Posterior vena cava (tissue), 2 donors: ENCODE measurements around the gene PEDS1. TPM values are rescaled to one million over a fixed set of nuclear protein-coding genes. Genes with fewer than 3 reads are reported as not detected.
A peak's percentile ranks its signal among the peaks of the same experiment; 100 is the strongest.
"Not testable (repeated sequence)": the region's sequence is repeated elsewhere in the genome, so short reads cannot be mapped to it uniquely, and the experiment has no call there.

Experiments
- DNase-seq: peaks from one replicate; pipeline ENCODE4 v3.0.0-alpha.2; 2020; ENCODE audit warnings: low spot score
- intact Hi-C, 2 donors: fragments of 100-400 bp; cut with DNase I; formaldehyde crosslinking; loops; one replicate each; pipeline versions ENCODE4 v1.14.1 to v1.14.2; 2022 to 2023
- total RNA-seq, 2 donors: library from RNA; stranded (reverse); fragmentation: NEBNext Ultra II Directional; extraction: Animal tissue kit (Norgen Biotek cat#: 25700); gene quantifications; one replicate each; pipeline ENCODE4 v1.2.1, GENCODE V29; 2021
- donor health status: DM: yes; HTN: yes; CAD: no.
- donor health status: DM: yes; HTN: yes; CAD: no.

The PEDS1 gene
- total RNA-seq, 2 donors from 2014 or later: 31.5 to 35.5 TPM

GRCh38 chr20:50174456-50174855 is 20.9 kb upstream of the PEDS1 start:
- intact Hi-C loops: loop anchor here (5.0 to 10.0 kb wide), 3 partner anchors 52 to 192 kb away; partner anchors contain the start of gene SNAI1 (in 2 of the 2)
- no peak for DNase-seq

- peak; percentile 93 for DNase-seq
- intact Hi-C loops: loop anchor here (5.0 to 10.0 kb wide), 3 partner anchors 50 to 190 kb away; partner anchors contain the start of gene SNAI1 (in 2 of the 2)
Observed at GRCh38 chr20:50172347-50173013, 19.0 kb upstream of the PEDS1 start.

- intact Hi-C loops: loop anchor here (2.0 to 10.0 kb wide), 4 partner anchors 48 to 188 kb away; partner anchors contain the start of gene SNAI1 (in 2 of the 2)
- DNase-seq: no peak
Observed at GRCh38 chr20:50170549-50171220, 17.2 kb upstream of the PEDS1 start.

- DNase-seq: peak; percentile 90
- intact Hi-C loops: loop anchor here in 1 of 2 donors (5.0 kb wide), 1 partner anchor 37 kb away; no protein-coding TSS in a partner anchor
Observed at GRCh38 chr20:50169329-50169823, 15.9 kb upstream of the PEDS1 start.

- DNase-seq: peak; percentile 98
- intact Hi-C loops: loop anchor here in 1 of 2 donors (5.0 kb wide), 1 partner anchor 34 kb away; no protein-coding TSS in a partner anchor
Observed at GRCh38 chr20:50165684-50166554, 12.4 kb upstream of the PEDS1 start.

GRCh38 chr20:50163570-50164317 is 10.2 kb upstream of the PEDS1 start:
- intact Hi-C loops: no loop called here
- DNase-seq: no peak

GRCh38 chr20:50161494-50161893 is 8.0 kb upstream of the PEDS1 start:
- DNase-seq, intact Hi-C loops: not testable (repeated sequence)

- peak; percentile 83 for DNase-seq
- intact Hi-C loops: no loop called here
Observed at GRCh38 chr20:50153153-50153499, 397 bp downstream of the PEDS1 start.

- intact Hi-C loops: no loop called here
Observed at GRCh38 chr20:50152394-50153152, 950 bp downstream of the PEDS1 start.

GRCh38 chr20:50151034-50151743 is 2.3 kb downstream of the PEDS1 start:
- DNase-seq: no peak
- intact Hi-C loops: no loop called here

More at GRCh38 chr20:50152394-50153152, 950 bp downstream of the PEDS1 start:
- DNase-seq: no peak

GRCh38 chr20:50149481-50150254 is 3.9 kb downstream of the PEDS1 start:
- intact Hi-C loops: no loop called here
- DNase-seq: no peak

GRCh38 chr20:50146732-50147662 is 6.5 kb downstream of the PEDS1 start:
- intact Hi-C loops: no loop called here
- peak; percentile 84 for DNase-seq

- intact Hi-C loops: no loop called here
- no peak for DNase-seq
Observed at GRCh38 chr20:50146214-50146613, 7.3 kb downstream of the PEDS1 start.

GRCh38 chr20:50145566-50145965 is 8.0 kb downstream of the PEDS1 start:
- intact Hi-C loops: no loop called here
- no peak for DNase-seq

- intact Hi-C loops: no loop called here
- peak; percentile 91 for DNase-seq
Observed at GRCh38 chr20:50144362-50144761, 9.2 kb downstream of the PEDS1 start.

GRCh38 chr20:50142812-50143211 is 10.7 kb downstream of the PEDS1 start:
- DNase-seq: no peak
- intact Hi-C loops: no loop called here
